Smooth muscle cell (in vitro differentiated cells): ENCODE measurements around the gene SNORC. TPM values are rescaled to one million over a fixed set of nuclear protein-coding genes. Genes with fewer than 3 reads are reported as not detected.

Experiments
- DNase-seq: peaks from one replicate; lab custom pipeline; 2025; ENCODE audit not compliant: unreplicated experiment; lab: John Stamatoyannopoulos, UW
- H2AFZ ChIP-seq: fragments of 200-600 bp; sonication (generic); 2 replicates; pipeline ENCODE4 v1.6.0; 2016; ENCODE audit warnings: antibody characterized with exemption, low read depth, mild to moderate bottlenecking
- H3F3A ChIP-seq: fragments of 200-600 bp; sonication (generic); 2 replicates; pipeline ENCODE4 v1.6.0; 2017; ENCODE audit warnings: antibody characterized with exemption, low read depth
- H3K27ac ChIP-seq: fragments of 200-600 bp; sonication (generic); 2 replicates; pipeline ENCODE4 v1.5.1; 2016; ENCODE audit warnings: low read depth, mild to moderate bottlenecking
- H3K27me3 ChIP-seq: fragments of 200-600 bp; sonication (generic); 2 replicates; pipeline ENCODE4 v1.6.1; 2016; ENCODE audit warnings: low read depth, mild to moderate bottlenecking
- H3K36me3 ChIP-seq: fragments of 200-600 bp; sonication (generic); 2 replicates; pipeline ENCODE4 v1.5.1; 2016; ENCODE audit warnings: low read depth
- H3K4me1 ChIP-seq: fragments of 200-600 bp; sonication (generic); 2 replicates; pipeline ENCODE4 v1.5.1; 2016; ENCODE audit warnings: low read depth
- H3K4me2 ChIP-seq: fragments of 200-600 bp; sonication (generic); 2 replicates; pipeline ENCODE4 v1.6.0; 2016; ENCODE audit warnings: mild to moderate bottlenecking
- H3K4me3 ChIP-seq: fragments of 200-600 bp; sonication (generic); 2 replicates; pipeline ENCODE4 v1.5.1; 2016; ENCODE audit warnings: mild to moderate bottlenecking
- H3K79me2 ChIP-seq: fragments of 200-600 bp; sonication (generic); 2 replicates; pipeline ENCODE4 v1.6.0; 2016; ENCODE audit warnings: low read depth, mild to moderate bottlenecking
- H3K9ac ChIP-seq: fragments of 200-600 bp; sonication (generic); 2 replicates; pipeline ENCODE4 v1.6.0; 2016; ENCODE audit warnings: low read depth
- H3K9me3 ChIP-seq: fragments of 200-600 bp; sonication (generic); replicated peaks from 2 replicates; pipeline ENCODE4 v1.5.1; 2016; ENCODE audit warnings: low read depth
- H4K20me1 ChIP-seq: fragments of 200-600 bp; sonication (generic); 2 replicates; pipeline ENCODE4 v1.6.0; 2016; ENCODE audit warnings: low read depth
- WGBS: methylation state at CpG from one replicate; pipeline ENCODE4 v1.1.7; 2016; ENCODE audit warnings: low lambda C conversion rate; 5-methylcytosine and 5-hydroxymethylcytosine counted together
- polyA plus RNA-seq: library from polyadenylated mRNA; unstranded; fragments of >200 nt; fragmentation: Nextera tagmentation; extraction: Ambion mirVana; gene quantifications from 2 replicates; pipeline ENCODE4 v1.2.1, GENCODE V29; 2016
- total RNA-seq: library from RNA; depleted of rRNA; stranded (reverse); fragments of >200 nt; gene quantifications from 2 replicates; pipeline ENCODE4 v1.2.3, GENCODE V29; 2014
- TF ChIP-seq, protein P1 (sequence below): fragments of 200-600 bp; sonication (generic); IDR thresholded peaks from 2 replicates; pipeline ENCODE4 v1.5.1; 2017; ENCODE audit warnings: borderline replicate concordance, mild to moderate bottlenecking, antibody characterized with exemption; ENCODE audit not compliant: insufficient read depth, poor library complexity, severe bottlenecking

Gene SNORC
- total and polyA plus RNA-seq, 2 experiments from 2014 or later: 0.18 to 0.78 TPM

DNA sequence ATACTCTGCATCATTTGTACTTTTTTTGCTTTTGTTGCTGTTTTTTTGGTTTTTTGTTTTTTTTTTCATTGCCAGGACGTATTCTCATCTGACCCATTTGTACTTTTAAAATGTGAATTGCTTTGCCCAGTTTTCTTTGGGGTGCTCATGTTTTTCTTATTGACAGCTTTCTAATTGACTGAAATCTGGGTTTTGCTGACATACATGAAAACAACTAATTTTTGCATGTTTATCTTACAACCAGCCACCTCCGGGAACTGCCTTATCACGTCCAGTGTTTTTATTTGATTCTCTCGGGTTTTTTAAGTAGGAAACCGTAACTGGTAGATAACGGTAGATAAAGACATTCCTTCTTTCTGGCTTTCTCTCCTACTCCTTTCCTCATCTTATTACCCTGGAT lies 38.6 kb downstream of the SNORC start:
- H3K4me2 ChIP-seq: no peak overlapping the region
- no peak overlapping the region for H3K9ac ChIP-seq
- 35% methylated on average over 6 of the region's 6 CpGs for WGBS
- H3K9me3 ChIP-seq: no peaks in the 10 kb centered on the region
- peaks cover 5% of the 10 kb centered on the region for H3K4me1 ChIP-seq
- no peak for DNase-seq
- H2AFZ ChIP-seq: no peak overlapping the region
- H3F3A ChIP-seq: no peaks in the 10 kb centered on the region
- H3K27ac ChIP-seq: no peak overlapping the region
- H3K4me3 ChIP-seq: no peak overlapping the region
- TF ChIP-seq, protein P1, sequence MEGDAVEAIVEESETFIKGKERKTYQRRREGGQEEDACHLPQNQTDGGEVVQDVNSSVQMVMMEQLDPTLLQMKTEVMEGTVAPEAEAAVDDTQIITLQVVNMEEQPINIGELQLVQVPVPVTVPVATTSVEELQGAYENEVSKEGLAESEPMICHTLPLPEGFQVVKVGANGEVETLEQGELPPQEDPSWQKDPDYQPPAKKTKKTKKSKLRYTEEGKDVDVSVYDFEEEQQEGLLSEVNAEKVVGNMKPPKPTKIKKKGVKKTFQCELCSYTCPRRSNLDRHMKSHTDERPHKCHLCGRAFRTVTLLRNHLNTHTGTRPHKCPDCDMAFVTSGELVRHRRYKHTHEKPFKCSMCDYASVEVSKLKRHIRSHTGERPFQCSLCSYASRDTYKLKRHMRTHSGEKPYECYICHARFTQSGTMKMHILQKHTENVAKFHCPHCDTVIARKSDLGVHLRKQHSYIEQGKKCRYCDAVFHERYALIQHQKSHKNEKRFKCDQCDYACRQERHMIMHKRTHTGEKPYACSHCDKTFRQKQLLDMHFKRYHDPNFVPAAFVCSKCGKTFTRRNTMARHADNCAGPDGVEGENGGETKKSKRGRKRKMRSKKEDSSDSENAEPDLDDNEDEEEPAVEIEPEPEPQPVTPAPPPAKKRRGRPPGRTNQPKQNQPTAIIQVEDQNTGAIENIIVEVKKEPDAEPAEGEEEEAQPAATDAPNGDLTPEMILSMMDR: no peak
- no peaks in the 10 kb centered on the region for H4K20me1 ChIP-seq
- no peaks in the 10 kb centered on the region for H3K27me3 ChIP-seq
- no peaks in the 10 kb centered on the region for H3K36me3 ChIP-seq
- H3K79me2 ChIP-seq: no peaks in the 10 kb centered on the region

DNA sequence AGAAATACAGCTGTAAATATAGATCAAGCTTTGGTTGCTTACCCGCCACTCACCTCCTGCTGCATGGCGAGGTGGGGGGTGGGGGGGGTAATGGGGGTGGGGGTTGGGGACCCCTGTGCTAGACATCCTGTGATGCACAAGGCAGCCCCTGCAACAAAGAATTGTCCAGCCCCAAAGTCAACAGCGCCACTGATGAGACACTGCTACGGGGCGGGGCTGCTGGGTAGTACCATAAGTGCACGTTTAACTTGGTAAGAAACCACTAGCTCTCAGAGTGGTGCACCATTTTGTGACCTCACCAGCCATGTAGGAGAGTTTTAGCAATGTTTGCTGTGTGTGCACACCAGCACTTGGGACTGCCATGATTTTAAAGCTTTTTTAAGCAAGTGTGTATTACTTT lies 40.3 kb downstream of the SNORC start:
- Histone ChIP-seq H3K79me2 (no peaks in the 10 kb centered on the region), H3F3A (no peaks in the 10 kb centered on the region), H3K9ac (no peak overlapping the region), H2AFZ (no peak overlapping the region), H3K9me3 (no peaks in the 10 kb centered on the region), H4K20me1 (no peaks in the 10 kb centered on the region), H3K27ac (no peak overlapping the region), H3K4me1 (peaks cover 5% of the 10 kb centered on the region), H3K4me3 (no peak overlapping the region), H3K27me3 (no peaks in the 10 kb centered on the region), H3K4me2 (no peak overlapping the region), H3K36me3 (no peaks in the 10 kb centered on the region)
- TF ChIP-seq, protein P1: no peak
- 96% methylated on average over 6 of the region's 6 CpGs for WGBS
- no peak for DNase-seq

DNA sequence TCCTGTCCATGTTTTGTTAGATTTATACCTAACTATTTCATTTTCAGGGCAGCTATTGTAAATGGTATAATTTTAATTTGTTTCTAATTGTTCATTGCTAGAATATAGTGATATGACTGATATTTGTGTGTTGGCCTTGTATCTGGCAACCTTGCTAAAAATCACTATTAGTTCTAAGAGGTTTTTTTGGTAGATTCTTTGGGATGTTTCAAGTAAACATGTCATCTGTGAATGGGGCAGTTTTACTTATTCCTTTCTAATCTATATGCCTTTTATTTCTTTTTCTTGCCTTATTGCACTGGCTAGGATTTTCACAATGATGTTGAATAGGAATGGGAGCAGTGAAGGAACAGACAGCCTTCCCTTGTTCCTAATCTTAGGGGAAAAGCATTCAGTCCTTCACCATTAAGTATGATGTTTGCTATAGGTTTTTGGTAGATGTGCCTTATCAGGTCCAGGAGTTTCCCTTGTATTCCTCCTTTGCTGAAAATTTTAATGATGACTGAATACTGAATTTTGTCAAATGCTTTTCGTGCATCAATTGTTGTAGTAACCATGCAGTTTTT lies 41.7 kb downstream of the SNORC start:
- Histone ChIP-seq H3K79me2 (no peaks in the 10 kb centered on the region), H3K27ac (no peak overlapping the region), H2AFZ (no peak overlapping the region), H3K36me3 (no peaks in the 10 kb centered on the region), H3K27me3 (peaks cover 8% of the 10 kb centered on the region), H3K4me1 (peaks cover 5% of the 10 kb centered on the region), H3K9me3 (no peaks in the 10 kb centered on the region), H3K9ac (no peak overlapping the region), H3K4me2 (no peak overlapping the region), H3F3A (no peaks in the 10 kb centered on the region), H4K20me1 (no peaks in the 10 kb centered on the region), H3K4me3 (no peak overlapping the region)
- DNase-seq: no peak
- TF ChIP-seq, protein P1: no peak
- WGBS: 50% methylated on average over 1 of the region's 1 CpG

DNA sequence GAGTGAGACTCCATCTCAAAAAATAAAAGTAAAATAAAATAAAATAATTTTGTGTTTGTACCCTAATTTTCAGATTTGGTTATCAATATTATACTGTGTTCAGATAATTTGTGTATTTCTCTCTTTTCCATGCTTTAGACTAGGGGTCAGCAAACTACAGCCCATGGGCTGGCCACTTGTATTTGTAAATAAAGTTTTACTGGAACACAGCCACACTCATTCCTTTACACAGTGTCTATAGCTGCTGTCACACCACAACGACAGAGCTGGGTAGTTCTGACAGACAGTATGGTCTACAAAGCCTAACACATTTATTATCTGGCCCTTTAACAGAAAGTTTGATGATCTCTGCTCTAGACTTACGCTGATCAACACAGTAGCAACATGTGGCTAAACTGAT lies 43.8 kb downstream of the SNORC start:
- H3K4me2 ChIP-seq: no peak overlapping the region
- H3F3A ChIP-seq: no peaks in the 10 kb centered on the region

More for the DNA sequence above, 43.8 kb downstream of the SNORC start:
- Histone ChIP-seq H3K36me3 (no peaks in the 10 kb centered on the region), H3K9me3 (no peaks in the 10 kb centered on the region), H2AFZ (no peak overlapping the region), H3K27me3 (peaks cover 11% of the 10 kb centered on the region), H3K4me3 (no peak overlapping the region), H3K4me1 (no peaks in the 10 kb centered on the region), H3K9ac (no peak overlapping the region), H4K20me1 (no peaks in the 10 kb centered on the region), H3K27ac (no peak overlapping the region), H3K79me2 (no peaks in the 10 kb centered on the region)
- TF ChIP-seq, protein P1: no peak
- WGBS: 86% methylated on average over 2 of the region's 2 CpGs
- no peak for DNase-seq
